Type B pancreatic cell (in vitro differentiated cells): ENCODE measurements around the gene SLC9C2. TPM values are rescaled to one million over a fixed set of nuclear protein-coding genes. Genes with fewer than 3 reads are reported as not detected.

Source experiments
- DNase-seq: peaks from one replicate; pipeline ENCODE4 v3.0.0; 2021; ENCODE audit warnings: mixed read lengths; ENCODE audit not compliant: unreplicated experiment; ENCODE audit errors: extremely low spot score
- H3K27ac Mint-ChIP-seq: 2 replicates; pipeline ENCODE4 v1.8.0; 2021; ENCODE audit warnings: mild to moderate bottlenecking, mixed read lengths
- H3K27me3 Mint-ChIP-seq: 2 replicates; pipeline ENCODE4 v1.8.0; 2021; ENCODE audit warnings: mixed read lengths
- H3K36me3 Mint-ChIP-seq: 2 replicates; pipeline ENCODE4 v1.8.0; 2021; ENCODE audit warnings: mixed read lengths
- H3K4me1 Mint-ChIP-seq: one replicate; pipeline ENCODE4 v1.8.0; 2021; ENCODE audit warnings: mixed read lengths; ENCODE audit not compliant: unreplicated experiment
- H3K4me3 Mint-ChIP-seq: 2 replicates; pipeline ENCODE4 v1.8.0; 2021; ENCODE audit warnings: mild to moderate bottlenecking, mixed read lengths
- H3K9me3 Mint-ChIP-seq: 2 replicates; pipeline ENCODE4 v1.8.0; 2021; ENCODE audit warnings: mixed read lengths
- CTCF ChIP-seq: fragments of 200-600 bp; sonication (generic); conservative IDR thresholded peaks from 2 replicates; pipeline ENCODE4 v1.5.0; 2021; ENCODE audit warnings: antibody characterized with exemption, mild to moderate bottlenecking
- total RNA-seq: library from RNA; stranded (reverse); gene quantifications from 2 replicates; pipeline ENCODE4 v1.2.1, GENCODE V29; 2021; ENCODE audit warnings: low replicate concordance

The SLC9C2 gene
- total RNA-seq, 1 donor from 2014 or later, result 0.60 TPM

- Mint-ChIP-seq H3K9me3 (peaks cover 3% of the 10 kb centered on the region), H3K27me3 (no peaks in the 10 kb centered on the region), H3K27ac (peak overlapping the region; percentile 76), H3K4me1 (no peaks in the 10 kb centered on the region), H3K36me3 (peaks cover 59% of the 10 kb centered on the region), H3K4me3 (no peak overlapping the region)
- no peak for TF ChIP-seq CTCF
- no peak for DNase-seq
Measured at GRCh38 chr1:173488001-173488400, 114.9 kb downstream of the SLC9C2 start.

GRCh38 chr1:173485401-173485800 is 117.5 kb downstream of the SLC9C2 start:
- peaks cover 72% of the 10 kb centered on the region for H3K36me3 Mint-ChIP-seq
- H3K27me3 Mint-ChIP-seq, result no peaks in the 10 kb centered on the region
- H3K4me3 Mint-ChIP-seq, result no peak overlapping the region
- no peak for DNase-seq
- H3K4me1 Mint-ChIP-seq, result no peaks in the 10 kb centered on the region
- no peak for TF ChIP-seq CTCF
- no peak overlapping the region for H3K27ac Mint-ChIP-seq
- peaks cover 3% of the 10 kb centered on the region for H3K9me3 Mint-ChIP-seq

- H3K27ac Mint-ChIP-seq, result no peak overlapping the region
- no peak overlapping the region for H3K4me3 Mint-ChIP-seq
- peaks cover 77% of the 10 kb centered on the region for H3K36me3 Mint-ChIP-seq
- H3K4me1 Mint-ChIP-seq, result peaks cover 9% of the 10 kb centered on the region
- TF ChIP-seq CTCF, result no peak
- DNase-seq, result no peak
- H3K9me3 Mint-ChIP-seq, result no peaks in the 10 kb centered on the region
- H3K27me3 Mint-ChIP-seq, result no peaks in the 10 kb centered on the region
Measured at GRCh38 chr1:173484276-173484675, 118.6 kb downstream of the SLC9C2 start.

- Mint-ChIP-seq H3K27me3 (no peaks in the 10 kb centered on the region), H3K4me3 (no peak overlapping the region), H3K36me3 (peaks cover 65% of the 10 kb centered on the region), H3K4me1 (peaks cover 14% of the 10 kb centered on the region), H3K9me3 (no peaks in the 10 kb centered on the region), H3K27ac (no peak overlapping the region)
- DNase-seq, result no peak
- TF ChIP-seq CTCF, result no peak
Measured at GRCh38 chr1:173482683-173483082, 120.2 kb downstream of the SLC9C2 start.

GRCh38 chr1:173481195-173481772 is 121.6 kb downstream of the SLC9C2 start:
- Mint-ChIP-seq H3K4me1 (peaks cover 14% of the 10 kb centered on the region), H3K27ac (no peak overlapping the region), H3K4me3 (peak overlapping the region; percentile 5), H3K9me3 (no peaks in the 10 kb centered on the region), H3K27me3 (no peaks in the 10 kb centered on the region), H3K36me3 (peaks cover 56% of the 10 kb centered on the region)
- DNase-seq, result no peak
- TF ChIP-seq CTCF, result no peak

- peak overlapping the region; percentile 46 for H3K27ac Mint-ChIP-seq
- H3K27me3 Mint-ChIP-seq, result no peaks in the 10 kb centered on the region
Measured at GRCh38 chr1:173479649-173480048, 123.2 kb downstream of the SLC9C2 start.

More at GRCh38 chr1:173479649-173480048, 123.2 kb downstream of the SLC9C2 start:
- peaks cover 41% of the 10 kb centered on the region for H3K36me3 Mint-ChIP-seq
- no peak for TF ChIP-seq CTCF
- DNase-seq, result no peak
- no peaks in the 10 kb centered on the region for H3K9me3 Mint-ChIP-seq
- H3K4me1 Mint-ChIP-seq, result peaks cover 26% of the 10 kb centered on the region
- peak overlapping the region; percentile 95 for H3K4me3 Mint-ChIP-seq
